ENCODE data around the gene GLB1L3.

GLB1L3 gene

DNA sequence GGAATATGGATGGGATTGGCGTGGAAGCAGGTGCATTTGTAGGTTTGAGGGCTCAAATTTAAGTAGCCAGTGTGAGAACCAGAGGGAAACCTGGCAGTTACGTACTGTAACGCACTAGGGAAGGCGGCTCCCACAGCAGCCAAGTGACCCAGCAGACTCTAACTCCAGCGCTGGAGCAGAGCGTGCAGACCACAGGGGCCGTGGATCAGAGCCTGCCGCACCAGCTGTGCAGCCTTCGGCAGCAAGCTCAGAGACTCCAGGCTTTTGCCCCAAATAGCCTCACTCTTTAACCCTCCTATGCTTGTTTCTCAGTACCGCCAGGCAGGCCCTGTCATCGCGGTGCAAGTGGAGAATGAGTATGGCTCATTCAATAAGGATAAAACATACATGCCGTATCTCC lies 12.3 kb downstream of the GLB1L3 start:
- Mint-ChIP-seq H3K9me3 (no peaks in the 10 kb centered on the region), H3K4me3 (no peak overlapping the region), H3K27ac (no peak overlapping the region), H3K27me3 (peaks cover 0 to 38% of the 10 kb centered on the region in 2 donors), H3K4me1 (ENCODE audit: low read depth in 2 of 2) (no peaks in the 10 kb centered on the region), H3K36me3 (ENCODE audit: insufficient read depth) (no peaks in the 10 kb centered on the region)
- DNase-seq = no peak
- ATAC-seq (replicated peaks) = no peak

DNA sequence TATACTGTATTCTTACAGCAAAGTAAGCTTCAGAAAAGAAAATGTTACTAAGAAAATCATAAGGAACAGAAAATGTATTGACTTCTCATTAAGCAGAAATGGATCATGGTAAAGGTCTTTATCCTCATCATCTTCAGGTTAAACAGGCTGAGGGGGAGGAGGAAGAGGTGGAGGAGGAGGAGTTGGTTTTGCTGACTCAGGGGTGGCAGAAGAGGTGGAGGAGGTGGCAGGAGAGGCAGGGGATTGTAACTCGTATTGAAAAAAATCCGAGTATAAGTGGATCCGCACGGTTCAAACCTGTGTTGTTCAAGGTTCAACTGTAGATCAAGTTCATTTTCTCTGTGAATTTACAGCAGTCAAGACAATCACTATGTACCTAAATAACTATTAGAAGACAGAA lies 13.0 kb downstream of the GLB1L3 start:
- H3K4me1 Mint-ChIP-seq (ENCODE audit: low read depth in 2 of 2) = no peaks in the 10 kb centered on the region

DNA sequence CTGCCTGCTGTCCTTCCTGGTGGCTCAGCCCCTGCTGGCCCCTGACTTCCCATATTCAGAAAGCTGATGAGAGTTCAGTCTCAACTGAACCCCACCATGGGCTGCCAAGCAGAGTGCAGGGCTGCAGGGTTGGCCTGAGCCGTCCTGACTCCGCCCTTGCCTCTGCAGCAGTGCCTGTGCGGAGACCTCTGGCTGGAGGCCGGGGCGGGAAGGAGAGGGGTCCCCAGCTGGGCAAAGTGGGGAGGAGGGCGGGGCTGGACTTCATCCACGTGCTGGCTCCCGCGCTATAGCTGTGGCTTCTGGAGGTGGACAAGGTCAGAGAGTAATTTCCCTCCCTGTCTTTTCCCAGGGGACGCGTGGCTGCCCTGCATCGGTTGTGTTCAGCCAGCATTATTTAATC lies 13.6 kb downstream of the GLB1L3 start:
- no peaks in the 10 kb centered on the region for H3K9me3 Mint-ChIP-seq
- H3K4me1 Mint-ChIP-seq (ENCODE audit: low read depth in 2 of 2) = no peaks in the 10 kb centered on the region
- no peaks in the 10 kb centered on the region for H3K36me3 Mint-ChIP-seq (ENCODE audit: insufficient read depth)
- H3K27me3 Mint-ChIP-seq = peaks cover 0 to 28% of the 10 kb centered on the region in 2 donors
- ATAC-seq (replicated peaks) = no peak
- no peak overlapping the region for H3K27ac Mint-ChIP-seq
- no peak for DNase-seq
- H3K4me3 Mint-ChIP-seq = no peak overlapping the region

More for the DNA sequence above, 13.0 kb downstream of the GLB1L3 start:
- DNase-seq (no peak), ATAC-seq (replicated peaks) (no peak)
- H3K27me3 Mint-ChIP-seq = peaks cover 0 to 31% of the 10 kb centered on the region in 2 donors
- no peaks in the 10 kb centered on the region for H3K36me3 Mint-ChIP-seq (ENCODE audit: insufficient read depth)
- peak overlapping the region in 1 of 2 donors; percentile 12 for H3K27ac Mint-ChIP-seq
- H3K9me3 Mint-ChIP-seq = no peaks in the 10 kb centered on the region
- no peak overlapping the region for H3K4me3 Mint-ChIP-seq

DNA sequence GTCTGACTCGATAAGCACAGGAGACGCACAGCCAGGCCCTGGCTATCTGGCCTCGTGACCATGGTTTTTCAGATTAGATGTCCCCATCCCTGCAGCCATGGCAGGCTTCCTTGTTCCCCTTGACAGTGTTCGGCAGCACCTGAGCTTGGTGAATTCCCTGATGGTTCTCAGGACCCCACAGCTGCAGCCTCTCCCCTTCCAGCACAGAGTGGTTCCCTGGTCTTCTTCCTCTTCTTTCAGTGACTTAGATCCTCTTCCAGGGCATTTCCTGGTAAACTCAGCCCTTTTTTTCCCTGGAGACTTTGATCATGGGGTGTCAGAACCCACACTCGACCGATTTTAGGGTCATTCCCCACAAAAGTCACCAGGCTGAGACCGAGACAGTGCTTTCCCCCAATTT lies 14.5 kb downstream of the GLB1L3 start:
- Mint-ChIP-seq H3K36me3 (ENCODE audit: insufficient read depth) (no peaks in the 10 kb centered on the region), H3K27ac (no peak overlapping the region), H3K4me3 (no peak overlapping the region), H3K27me3 (peaks cover 0 to 28% of the 10 kb centered on the region in 2 donors), H3K4me1 (ENCODE audit: low read depth in 2 of 2) (no peaks in the 10 kb centered on the region), H3K9me3 (no peaks in the 10 kb centered on the region)
- DNase-seq = no peak
- ATAC-seq (replicated peaks) = no peak

DNA sequence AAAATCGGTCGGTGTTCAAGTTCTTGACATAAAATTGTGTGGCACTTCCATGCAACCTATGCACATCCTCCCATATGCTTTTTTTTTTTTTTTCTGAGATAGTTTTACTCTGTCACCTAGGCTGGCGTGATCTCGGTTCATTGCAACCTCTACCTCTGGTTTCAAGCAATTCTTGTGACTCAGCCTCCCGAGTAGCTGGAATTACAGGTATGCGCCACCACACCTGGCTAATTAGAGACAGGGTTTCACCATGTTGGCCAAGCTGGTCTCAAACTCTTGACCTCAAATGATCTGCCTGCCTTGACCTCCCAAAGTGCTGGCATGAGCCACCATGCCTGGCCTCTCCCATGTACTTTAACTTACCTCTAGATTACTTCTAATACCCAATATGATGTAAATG lies 15.0 kb downstream of the GLB1L3 start:
- no peak overlapping the region for H3K27ac Mint-ChIP-seq
- H3K4me1 Mint-ChIP-seq (ENCODE audit: low read depth in 2 of 2) = no peaks in the 10 kb centered on the region
- no peaks in the 10 kb centered on the region for H3K9me3 Mint-ChIP-seq
- peaks cover 0 to 23% of the 10 kb centered on the region in 2 donors for H3K27me3 Mint-ChIP-seq
- no peak overlapping the region for H3K4me3 Mint-ChIP-seq
- DNase-seq (no peak), ATAC-seq (replicated peaks) (no peak)
- no peaks in the 10 kb centered on the region for H3K36me3 Mint-ChIP-seq (ENCODE audit: insufficient read depth)

DNA sequence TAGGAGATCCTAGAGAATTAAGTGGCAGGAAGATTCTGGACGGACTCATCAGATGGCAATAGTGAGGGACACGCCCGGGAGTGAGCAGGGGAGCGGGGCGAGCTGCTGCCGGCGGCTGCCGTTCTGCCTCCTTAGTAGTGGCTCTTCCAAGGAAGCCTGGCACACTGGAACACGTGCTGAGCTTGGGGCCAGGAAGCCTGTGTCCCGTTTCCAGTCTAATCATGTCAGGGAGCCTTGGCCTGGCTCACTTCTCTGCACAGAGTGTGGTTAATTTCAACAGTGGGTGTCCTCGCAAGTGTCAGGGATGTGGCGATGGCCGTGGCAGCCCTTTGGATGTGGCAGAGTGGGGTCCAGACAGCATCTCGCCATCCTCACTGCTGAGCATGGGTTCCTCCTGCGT lies 16.5 kb downstream of the GLB1L3 start:
- no peak overlapping the region for H3K27ac Mint-ChIP-seq
- H3K4me3 Mint-ChIP-seq = no peak overlapping the region
- H3K27me3 Mint-ChIP-seq = peaks cover 0 to 18% of the 10 kb centered on the region in 2 donors
- no peaks in the 10 kb centered on the region for H3K9me3 Mint-ChIP-seq
- DNase-seq = no peak
- H3K4me1 Mint-ChIP-seq (ENCODE audit: low read depth in 2 of 2) = no peaks in the 10 kb centered on the region
- no peaks in the 10 kb centered on the region for H3K36me3 Mint-ChIP-seq (ENCODE audit: insufficient read depth)
- no peak for ATAC-seq (replicated peaks)

DNA sequence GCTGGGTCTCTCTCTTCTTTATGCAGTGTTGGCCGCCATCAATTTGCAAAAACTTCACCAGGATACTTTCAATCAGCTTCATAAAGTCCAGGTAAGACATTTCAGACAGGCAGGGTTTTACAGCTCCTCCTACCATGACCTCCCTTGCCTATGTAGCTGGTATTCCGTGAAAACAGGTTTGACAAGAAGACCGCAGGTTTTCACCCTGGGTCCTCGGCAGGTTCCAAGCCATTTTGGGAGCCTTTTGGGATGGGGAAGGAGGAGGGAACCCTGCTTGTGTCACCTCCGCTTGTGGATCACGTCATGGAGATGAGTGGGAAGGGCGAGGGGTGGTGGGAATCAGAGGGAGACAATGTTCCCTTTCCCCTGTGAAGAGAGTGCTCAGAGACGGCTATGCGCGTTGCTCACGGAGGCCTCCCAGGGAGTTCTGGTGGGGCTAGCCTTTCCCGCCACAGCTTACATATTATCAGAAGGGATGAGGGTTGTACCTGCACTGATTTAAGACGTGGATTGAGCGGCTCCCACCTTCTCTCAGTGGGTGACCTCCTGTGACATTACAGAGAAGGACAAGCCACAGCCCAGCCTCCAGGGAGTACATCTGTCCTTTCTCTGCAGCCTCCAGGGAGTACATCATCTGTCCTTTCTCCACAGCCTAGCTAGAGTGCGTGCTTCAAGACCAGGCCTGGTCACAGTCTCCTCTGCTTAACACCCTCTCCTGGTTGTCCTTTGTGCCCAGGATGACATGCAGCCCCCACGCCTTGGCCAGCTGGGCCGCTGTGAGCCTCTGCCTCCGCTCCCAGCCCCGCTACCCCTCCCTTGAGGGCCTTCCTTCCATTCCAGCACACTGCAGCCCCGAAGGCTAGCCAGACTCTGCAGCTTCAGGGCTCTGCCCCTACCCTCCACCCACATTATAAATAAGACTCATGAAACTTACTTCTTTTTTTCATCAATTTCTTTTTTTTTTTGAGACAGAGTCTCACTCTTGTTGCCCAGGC lies 17.2 kb downstream of the GLB1L3 start:
- DNase-seq (no peak), ATAC-seq (replicated peaks) (no peak)
- Mint-ChIP-seq H3K27me3 (peaks cover 0 to 11% of the 10 kb centered on the region in 2 donors), H3K9me3 (no peaks in the 10 kb centered on the region), H3K27ac (no peak overlapping the region), H3K36me3 (ENCODE audit: insufficient read depth) (no peaks in the 10 kb centered on the region), H3K4me1 (ENCODE audit: low read depth in 2 of 2) (no peaks in the 10 kb centered on the region), H3K4me3 (no peak overlapping the region)

DNA sequence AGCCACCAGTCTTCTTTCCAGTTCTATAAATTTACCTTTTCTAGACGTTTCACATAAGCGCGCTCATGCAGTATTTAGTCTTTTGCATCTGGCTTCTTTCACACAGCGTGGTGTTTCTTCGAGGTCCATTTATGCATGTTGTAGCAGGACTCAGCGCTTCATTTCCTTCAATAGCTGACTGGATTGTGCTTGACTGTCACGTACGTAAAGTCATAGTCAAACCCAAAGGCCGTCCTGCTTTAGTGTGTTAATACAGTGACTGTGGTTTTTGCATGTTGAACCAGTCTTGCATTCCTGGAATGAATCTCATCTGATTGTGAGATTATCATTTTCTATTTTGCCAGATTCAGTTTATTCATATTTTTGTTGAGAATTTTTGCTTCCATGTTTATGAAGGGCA lies 18.5 kb downstream of the GLB1L3 start:
- ATAC-seq (replicated peaks) (no peak), DNase-seq (no peak)
- Mint-ChIP-seq H3K9me3 (no peaks in the 10 kb centered on the region), H3K36me3 (ENCODE audit: insufficient read depth) (no peaks in the 10 kb centered on the region), H3K27me3 (peaks cover 0 to 10% of the 10 kb centered on the region in 2 donors), H3K27ac (no peak overlapping the region), H3K4me3 (no peak overlapping the region), H3K4me1 (ENCODE audit: low read depth in 2 of 2) (no peaks in the 10 kb centered on the region)

DNA sequence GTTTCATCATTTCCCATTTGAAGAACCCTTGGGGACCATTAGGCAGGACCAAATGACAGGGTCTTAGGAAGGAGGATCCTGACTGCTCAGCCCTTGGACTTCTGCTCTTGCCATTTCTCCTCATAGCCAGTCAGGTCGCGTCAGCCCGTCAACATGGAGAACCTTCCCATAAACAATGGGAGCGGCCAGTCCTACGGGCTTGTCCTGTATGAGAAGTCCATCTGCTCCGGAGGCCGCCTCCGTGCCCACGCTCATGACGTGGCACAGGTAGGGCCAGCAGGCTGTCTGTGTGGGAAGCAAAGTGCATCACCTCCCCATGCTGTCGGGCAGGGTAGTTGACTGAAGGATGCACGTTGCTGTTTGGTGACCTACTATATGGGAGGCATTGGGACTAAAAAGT lies 36.0 kb downstream of the GLB1L3 start:
- Mint-ChIP-seq H3K27ac (no peak overlapping the region), H3K27me3 (peaks cover 13 to 26% of the 10 kb centered on the region in 2 donors), H3K36me3 (ENCODE audit: insufficient read depth) (peaks cover 3% of the 10 kb centered on the region), H3K9me3 (peaks cover 0 to 2% of the 10 kb centered on the region in 2 donors), H3K4me3 (no peak overlapping the region), H3K4me1 (ENCODE audit: low read depth in 2 of 2) (no peaks in the 10 kb centered on the region)
- ATAC-seq (replicated peaks) (no peak), DNase-seq (no peak)

DNA sequence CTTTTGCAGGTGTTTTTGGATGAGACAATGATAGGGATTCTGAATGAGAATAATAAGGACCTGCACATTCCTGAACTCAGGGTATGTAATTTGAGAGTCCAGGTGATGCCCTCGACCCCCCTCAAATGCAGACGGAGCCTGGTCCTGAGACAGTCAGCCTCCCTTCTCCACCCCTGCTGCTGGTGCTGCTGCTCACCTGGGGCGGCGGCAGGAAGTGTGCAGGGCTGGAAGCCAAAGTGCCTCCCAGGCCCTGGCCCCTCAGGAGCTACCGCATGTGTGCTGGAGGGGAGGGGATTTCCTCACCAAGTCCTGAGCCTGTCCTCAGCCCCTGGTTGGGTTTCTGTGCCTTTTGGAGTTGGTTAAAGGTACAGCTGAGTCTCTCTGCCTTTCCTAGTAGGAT lies 36.6 kb downstream of the GLB1L3 start:
- Mint-ChIP-seq H3K4me1 (ENCODE audit: low read depth in 2 of 2) (no peaks in the 10 kb centered on the region), H3K4me3 (no peak overlapping the region), H3K27me3 (peaks cover 14 to 26% of the 10 kb centered on the region in 2 donors), H3K9me3 (peaks cover 2% of the 10 kb centered on the region in 2 donors), H3K36me3 (ENCODE audit: insufficient read depth) (peaks cover 3% of the 10 kb centered on the region), H3K27ac (no peak overlapping the region)
- no peak for ATAC-seq (replicated peaks)
- no peak for DNase-seq

DNA sequence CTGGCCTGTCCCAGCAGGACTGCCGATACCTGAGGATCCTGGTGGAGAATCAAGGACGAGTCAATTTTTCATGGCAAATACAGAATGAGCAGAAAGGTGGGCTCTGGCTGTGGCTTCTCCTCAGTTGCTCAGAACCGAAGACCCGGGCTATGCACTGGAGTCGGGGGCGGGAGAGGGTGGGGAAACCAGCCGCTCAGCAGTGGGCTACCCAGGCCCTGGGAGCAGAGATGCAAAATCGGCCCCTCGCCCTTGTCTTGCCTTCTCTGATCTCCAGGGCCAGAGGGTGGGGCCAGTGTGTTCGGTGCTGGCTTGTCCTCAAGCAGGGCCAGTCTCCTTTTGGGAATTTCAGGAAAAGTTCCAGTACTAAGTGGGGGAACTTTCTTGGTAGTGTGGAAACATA lies 37.2 kb downstream of the GLB1L3 start:
- H3K4me1 Mint-ChIP-seq (ENCODE audit: low read depth in 2 of 2) = no peaks in the 10 kb centered on the region
- peaks cover 3% of the 10 kb centered on the region for H3K36me3 Mint-ChIP-seq (ENCODE audit: insufficient read depth)
- H3K27me3 Mint-ChIP-seq = peaks cover 17 to 30% of the 10 kb centered on the region in 2 donors
- peaks cover 2 to 6% of the 10 kb centered on the region in 2 donors for H3K9me3 Mint-ChIP-seq
- H3K27ac Mint-ChIP-seq = no peak overlapping the region
- DNase-seq (no peak), ATAC-seq (replicated peaks) (no peak)
- no peak overlapping the region for H3K4me3 Mint-ChIP-seq

DNA sequence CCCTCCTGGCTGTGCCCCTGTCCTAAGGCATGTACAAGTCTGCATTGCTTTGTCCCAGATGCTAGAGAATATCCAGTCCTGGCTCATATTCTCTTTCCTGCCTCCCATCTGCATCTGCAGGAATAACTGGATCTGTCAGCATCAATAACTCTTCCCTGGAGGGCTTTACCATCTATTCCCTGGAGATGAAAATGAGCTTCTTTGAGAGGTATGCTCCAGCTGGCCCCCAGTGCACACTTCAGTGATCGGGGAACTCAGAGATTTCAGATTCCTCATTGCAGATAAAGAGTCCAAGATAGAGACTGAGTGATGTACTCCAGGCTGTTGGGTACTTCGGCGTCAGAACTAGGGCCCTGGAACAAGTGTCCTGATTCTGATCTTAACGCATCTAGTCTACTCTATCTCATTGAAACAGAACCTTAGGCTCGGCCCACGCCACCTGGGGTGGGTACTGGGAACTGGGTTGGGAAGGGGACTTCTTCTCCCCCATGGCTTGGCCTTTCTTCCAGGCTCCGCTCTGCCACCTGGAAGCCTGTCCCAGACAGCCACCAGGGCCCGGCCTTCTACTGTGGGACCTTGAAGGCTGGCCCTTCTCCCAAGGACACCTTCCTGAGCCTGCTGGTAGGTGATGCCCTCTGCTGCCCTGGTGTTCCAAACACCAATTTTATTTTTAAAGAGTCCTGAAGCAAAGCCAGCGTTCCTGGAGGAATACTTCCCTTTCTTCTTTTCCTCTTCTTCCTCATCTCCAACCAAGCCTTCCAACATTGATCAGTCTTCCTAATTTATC lies 37.8 kb downstream of the GLB1L3 start:
- Mint-ChIP-seq H3K36me3 (ENCODE audit: insufficient read depth) (no peaks in the 10 kb centered on the region), H3K27ac (no peak overlapping the region), H3K4me3 (no peak overlapping the region), H3K4me1 (ENCODE audit: low read depth in 2 of 2) (no peaks in the 10 kb centered on the region), H3K27me3 (peaks cover 17 to 36% of the 10 kb centered on the region in 2 donors), H3K9me3 (peaks cover 2 to 6% of the 10 kb centered on the region in 2 donors)
- no peak for DNase-seq
- ATAC-seq (replicated peaks) = no peak

DNA sequence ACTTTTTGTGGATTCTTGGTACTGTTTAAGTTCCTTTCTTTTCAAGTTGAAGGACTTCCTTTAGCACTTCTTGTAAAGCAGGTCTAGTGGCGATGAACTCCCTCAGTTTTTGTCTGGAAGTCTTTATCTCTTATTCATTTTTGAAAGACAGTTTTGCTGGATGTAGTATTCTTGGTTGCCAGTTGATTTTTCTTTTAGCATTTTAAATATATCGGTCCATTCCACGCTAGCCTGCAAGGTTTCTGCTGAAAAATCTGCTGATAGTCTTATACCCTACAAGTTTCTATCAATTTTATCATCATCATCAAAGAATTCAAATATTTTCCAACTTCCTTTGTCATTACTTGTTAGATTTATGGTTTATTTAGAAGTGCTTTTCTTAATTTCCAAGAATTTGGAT lies 40.9 kb downstream of the GLB1L3 start:
- Mint-ChIP-seq H3K27me3 (peaks cover 17 to 51% of the 10 kb centered on the region in 2 donors), H3K4me1 (ENCODE audit: low read depth in 2 of 2) (no peaks in the 10 kb centered on the region), H3K27ac (no peak overlapping the region), H3K9me3 (peaks cover 6% of the 10 kb centered on the region in 2 donors), H3K36me3 (ENCODE audit: insufficient read depth) (no peaks in the 10 kb centered on the region), H3K4me3 (no peak overlapping the region)
- DNase-seq (no peak), ATAC-seq (replicated peaks) (no peak)
